Panc1 (cell line): Measurements from ENCODE around the gene NMNAT3.

Experiments used
- POLR2AphosphoS5 ChIP-seq: IDR thresholded peaks from 2 replicates; pipeline ENCODE4 v1.6.1; 2012; ENCODE audit warnings: mild to moderate bottlenecking, low read depth, low read length, moderate library complexity
- TCF7L2 ChIP-seq: IDR thresholded peaks from 2 replicates; pipeline ENCODE4 v1.6.1; 2011; ENCODE audit warnings: mild to moderate bottlenecking, low read depth, low read length, inconsistent platforms
- TF ChIP-seq, protein P1 (sequence below): fragments of 450-650 bp; IDR thresholded peaks from 2 replicates; pipeline ENCODE4 v1.5.1; 2017; ENCODE audit warnings: mild to moderate bottlenecking

DNA sequence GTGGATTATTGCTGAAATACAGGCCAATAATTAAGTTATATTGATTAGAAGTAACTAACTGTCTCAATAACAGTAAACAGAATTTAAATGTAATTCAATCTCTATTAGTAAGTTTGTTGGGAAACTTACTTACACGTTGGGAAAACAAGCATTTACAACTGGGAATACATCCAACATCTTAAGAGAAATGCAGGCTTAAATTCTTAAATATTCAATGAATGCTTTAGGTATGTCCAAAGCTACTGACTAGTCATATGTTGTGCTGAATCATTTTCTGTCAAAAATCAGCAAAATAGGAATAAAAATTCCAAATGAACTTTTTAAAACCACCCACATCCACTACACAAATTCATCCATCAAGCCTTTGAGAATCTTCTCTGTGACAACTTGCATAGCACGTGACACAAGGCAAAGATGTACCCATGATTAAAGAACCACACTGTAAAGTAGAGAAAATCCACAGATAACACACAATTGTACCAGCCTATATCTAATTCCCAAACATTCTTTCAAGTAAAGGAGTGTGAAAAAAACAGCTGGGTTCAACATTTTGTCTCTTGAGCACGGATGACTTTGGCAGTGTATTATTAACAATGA lies 60.0 kb downstream of the NMNAT3 start:
- TF ChIP-seq, protein P1, sequence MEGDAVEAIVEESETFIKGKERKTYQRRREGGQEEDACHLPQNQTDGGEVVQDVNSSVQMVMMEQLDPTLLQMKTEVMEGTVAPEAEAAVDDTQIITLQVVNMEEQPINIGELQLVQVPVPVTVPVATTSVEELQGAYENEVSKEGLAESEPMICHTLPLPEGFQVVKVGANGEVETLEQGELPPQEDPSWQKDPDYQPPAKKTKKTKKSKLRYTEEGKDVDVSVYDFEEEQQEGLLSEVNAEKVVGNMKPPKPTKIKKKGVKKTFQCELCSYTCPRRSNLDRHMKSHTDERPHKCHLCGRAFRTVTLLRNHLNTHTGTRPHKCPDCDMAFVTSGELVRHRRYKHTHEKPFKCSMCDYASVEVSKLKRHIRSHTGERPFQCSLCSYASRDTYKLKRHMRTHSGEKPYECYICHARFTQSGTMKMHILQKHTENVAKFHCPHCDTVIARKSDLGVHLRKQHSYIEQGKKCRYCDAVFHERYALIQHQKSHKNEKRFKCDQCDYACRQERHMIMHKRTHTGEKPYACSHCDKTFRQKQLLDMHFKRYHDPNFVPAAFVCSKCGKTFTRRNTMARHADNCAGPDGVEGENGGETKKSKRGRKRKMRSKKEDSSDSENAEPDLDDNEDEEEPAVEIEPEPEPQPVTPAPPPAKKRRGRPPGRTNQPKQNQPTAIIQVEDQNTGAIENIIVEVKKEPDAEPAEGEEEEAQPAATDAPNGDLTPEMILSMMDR, result no peak
- TF ChIP-seq TCF7L2, result no peak
- no peak for TF ChIP-seq POLR2AphosphoS5
